Inflammatory macrophage treated with lipopolysaccharide for 4 hours (primary cell): Measurements from ENCODE around the gene MORC1.

Source experiments
- DNase-seq: peaks from one replicate; pipeline ENCODE4 v3.0.0-alpha.2; 2020

The MORC1 gene

DNA sequence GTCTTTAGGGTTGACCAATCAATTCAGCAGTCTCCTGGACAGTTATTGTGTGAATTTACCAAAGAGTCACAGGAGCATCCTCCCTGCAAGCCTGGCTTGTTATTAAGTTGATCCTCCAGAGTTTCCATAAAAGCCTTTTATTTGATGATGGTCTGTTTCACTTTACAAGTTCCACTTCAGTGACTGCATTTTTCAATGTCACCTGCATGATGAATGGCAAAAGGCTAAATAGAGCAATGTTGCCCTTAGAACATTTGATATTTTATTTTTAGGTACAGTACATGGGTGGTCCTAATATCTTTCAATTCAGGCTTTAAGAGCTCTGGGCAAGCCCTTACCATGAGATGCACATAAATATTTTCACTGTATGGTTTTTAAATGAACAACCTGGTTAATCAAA, 186.9 kb downstream of the MORC1 start:
- DNase-seq: no peak

DNA sequence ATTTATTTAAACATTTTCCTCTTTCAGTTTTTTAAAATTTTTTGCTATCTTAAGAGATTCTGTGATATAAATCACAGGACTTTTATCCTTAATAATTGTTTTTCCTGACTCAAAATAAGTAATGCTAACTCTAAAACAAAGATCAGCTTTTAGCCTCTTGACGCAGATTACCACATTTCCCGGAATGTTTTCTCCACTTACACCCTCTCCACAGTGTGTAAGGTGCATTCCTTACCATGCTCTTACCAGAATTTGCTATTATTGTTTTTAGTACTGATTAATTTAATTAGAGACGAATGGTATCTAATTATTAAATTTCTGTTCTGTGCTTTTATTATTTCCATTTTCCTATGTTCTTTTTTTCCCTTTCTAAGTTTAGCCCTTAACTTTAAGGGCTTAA, 199.1 kb downstream of the MORC1 start:
- no peak for DNase-seq

DNA sequence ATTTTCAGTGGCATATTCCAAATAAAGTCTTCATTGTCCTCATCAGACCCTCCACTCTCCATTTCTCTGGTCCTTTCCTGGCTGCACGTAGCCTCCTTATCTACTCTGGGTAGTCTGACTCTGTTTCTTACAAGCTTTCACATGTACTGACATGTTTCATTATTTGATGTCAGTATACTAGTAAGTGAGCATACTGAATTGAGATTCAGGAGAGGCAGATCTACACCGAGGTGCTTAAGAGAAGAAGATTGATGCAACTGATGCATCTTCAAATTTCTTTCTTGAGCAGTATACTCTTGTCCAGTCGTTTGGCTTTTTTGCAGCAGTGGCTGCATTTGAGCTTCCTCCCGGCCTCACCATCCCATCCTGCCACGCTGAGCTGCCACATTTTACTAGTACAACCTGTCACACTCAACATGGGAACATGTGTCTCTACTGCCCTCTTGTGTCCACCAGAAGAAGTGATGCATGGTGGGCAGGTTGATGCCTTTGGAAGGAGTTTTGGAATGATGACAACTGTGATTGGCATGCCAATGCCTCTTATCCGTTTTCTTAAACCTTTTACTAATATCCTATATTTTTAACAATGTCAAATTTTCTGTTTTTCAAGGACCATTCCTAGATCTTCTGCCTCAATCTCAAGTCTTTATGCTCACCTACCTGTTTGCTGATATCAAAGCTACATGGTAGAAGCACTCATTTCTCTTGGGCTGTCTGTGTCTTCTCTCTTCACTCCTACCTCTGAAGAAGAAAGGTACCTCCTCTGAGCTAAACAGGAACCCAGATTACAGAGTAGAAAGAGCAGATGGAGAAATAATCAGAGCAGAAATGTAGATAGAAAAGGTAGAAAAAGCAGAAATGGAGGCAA, 202.9 kb downstream of the MORC1 start:
- DNase-seq: peak; percentile 39

DNA sequence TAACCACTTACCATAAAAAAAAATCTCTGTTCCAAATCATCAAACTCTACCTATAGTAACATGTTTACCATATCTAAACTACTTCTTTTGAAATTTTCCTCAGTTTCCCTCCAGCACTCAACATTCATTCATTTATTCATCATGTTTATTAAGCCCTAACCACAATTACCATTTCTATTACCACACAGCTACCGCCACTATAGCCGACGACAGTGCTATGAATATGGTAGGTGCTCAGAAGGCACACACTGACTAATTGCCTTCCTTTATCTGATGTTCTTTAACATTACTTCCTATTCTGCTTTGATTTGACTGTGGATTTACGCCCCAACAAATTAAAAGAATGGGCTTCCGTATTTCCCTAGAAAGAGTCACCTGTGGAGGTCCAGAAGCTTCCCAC, 208.1 kb downstream of the MORC1 start:
- no peak for DNase-seq
